H1 (cell line): Measurements from ENCODE around the gene SESN3. TPM values are rescaled to one million over a fixed set of nuclear protein-coding genes. Genes with fewer than 3 reads are reported as not detected.

Experiments used
- CTCF ChIA-PET: fragments of 300-600 bp; sonication (Branson Sonifier 250); formaldehyde crosslinking; loops from one replicate; lab custom pipeline; 2021; ENCODE audit not compliant: partially characterized antibody; lab: Charles Lee
- POLR2A ChIA-PET: fragments of 300-600 bp; sonication (Branson Sonifier 250); formaldehyde crosslinking; loops from one replicate; lab custom pipeline; 2021; ENCODE audit warnings: inconsistent platforms; ENCODE audit not compliant: partially characterized antibody; lab: Charles Lee
- DNase-seq, 2 experiments: peaks; one replicate each; pipeline versions ENCODE4 v3.0.0 to v3.0.0-alpha.2; 2010 to 2022; ENCODE audit warnings: low spot score in 2 of 2, low read depth in 1 of 2, mixed read lengths in 1 of 2
- FAIRE-seq: peaks from 2 replicates; lab custom pipeline; 2011; peaks lifted over from hg19 to GRCh38; lab: Jason Lieb, UNC
- H2AFZ ChIP-seq: 2 replicates; pipeline ENCODE4 v1.8.1; 2012; ENCODE audit warnings: low read length, inconsistent platforms
- H2AK5ac ChIP-seq: 2 replicates; pipeline ENCODE4 v1.6.1; 2013; ENCODE audit warnings: low read depth, low read length
- H2BK120ac ChIP-seq: replicated peaks from 2 replicates; pipeline ENCODE3; 2013; ENCODE audit warnings: low read depth, low read length, inconsistent platforms
- H2BK12ac ChIP-seq: 2 replicates; pipeline ENCODE4 v1.6.1; 2013; ENCODE audit warnings: low read depth, low read length
- H2BK15ac ChIP-seq: 2 replicates; pipeline ENCODE4 v1.6.1; 2013; ENCODE audit warnings: low read length
- H2BK20ac ChIP-seq: 2 replicates; pipeline ENCODE4 v1.6.1; 2013; ENCODE audit warnings: low read length
- H2BK5ac ChIP-seq: 2 replicates; pipeline ENCODE4 v1.6.1; 2013; ENCODE audit warnings: low read depth, low read length
- H3K14ac ChIP-seq: 2 replicates; pipeline ENCODE4 v1.6.1; 2013; ENCODE audit warnings: inconsistent platforms; ENCODE audit not compliant: insufficient read length
- H3K18ac ChIP-seq: 2 replicates; pipeline ENCODE4 v1.6.1; 2013; ENCODE audit warnings: low read length; ENCODE audit errors: extremely low read depth
- H3K23ac ChIP-seq: 2 replicates; pipeline ENCODE4 v1.6.1; 2013; ENCODE audit warnings: inconsistent platforms; ENCODE audit not compliant: insufficient read length
- H3K23me2 ChIP-seq: 2 replicates; pipeline ENCODE4 v1.6.1; 2013; ENCODE audit warnings: low read depth, low read length
- H3K27ac ChIP-seq: 2 replicates; pipeline ENCODE4 v1.6.1; 2011; ENCODE audit warnings: low read depth, low read length, inconsistent platforms
- H3K27me3 ChIP-seq, 4 experiments: replicated peaks in 1 of 4; 1 replicate in 1 of 4; 2 replicates in 3 of 4; pipeline versions ENCODE4 v1.6.1 to v1.8.1; 2011 to 2013; ENCODE audit warnings: low read length in 3 of 4, mild to moderate bottlenecking in 3 of 4, inconsistent platforms in 2 of 4, mixed read lengths in 2 of 4, moderate library complexity in 1 of 4; ENCODE audit not compliant: control insufficient read depth in 3 of 4, insufficient read depth in 3 of 4; ENCODE audit errors: extremely low read depth in 1 of 4
- H3K36me3 ChIP-seq, 4 experiments: 2 replicates each; pipeline versions ENCODE4 v1.6.1 to v1.8.1; 2011 to 2013; ENCODE audit warnings: mild to moderate bottlenecking in 4 of 4, low read length in 3 of 4, moderate library complexity in 2 of 4, control low read depth in 1 of 4, inconsistent platforms in 1 of 4; ENCODE audit not compliant: insufficient read depth in 4 of 4, control insufficient read depth in 2 of 4
- H3K4ac ChIP-seq: replicated peaks from 2 replicates; pipeline ENCODE3; 2013; ENCODE audit warnings: low read length, low read depth, mixed read lengths, inconsistent platforms; ENCODE audit not compliant: insufficient read length
- H3K4me1 ChIP-seq, 4 experiments: replicated peaks in 1 of 4; 1 replicate in 1 of 4; 2 replicates in 3 of 4; pipeline versions ENCODE4 v1.6.1 to v1.8.1; 2011 to 2013; ENCODE audit warnings: low read length in 3 of 4, inconsistent platforms in 2 of 4, mixed read lengths in 1 of 4; ENCODE audit not compliant: insufficient read depth in 4 of 4, control insufficient read depth in 3 of 4
- H3K4me2 ChIP-seq, 2 experiments: 2 replicates each; pipeline versions ENCODE4 v1.6.1 to v1.8.1; 2011 to 2013; ENCODE audit warnings: low read depth in 2 of 2, low read length in 2 of 2, control low read depth in 1 of 2, inconsistent platforms in 1 of 2, mild to moderate bottlenecking in 1 of 2; ENCODE audit not compliant: insufficient read depth in 1 of 2
- H3K4me3 ChIP-seq, 4 experiments: fragments of 200-600, 300-600 bp in 1 of 4; sonication (generic), shearing (Covaris generic), sonication (Bioruptor Twin) in 1 of 4; 2 replicates each; pipeline versions ENCODE4 v1.5.1 to v1.8.1; 2011 to 2016; ENCODE audit warnings: low read length in 4 of 4, low read depth in 3 of 4, control low read depth in 2 of 4, inconsistent platforms in 2 of 4, mild to moderate bottlenecking in 2 of 4, mixed read lengths in 1 of 4, moderate library complexity in 1 of 4; ENCODE audit not compliant: insufficient read depth in 2 of 4; ENCODE audit errors: extremely low read depth in 1 of 4
- H3K56ac ChIP-seq: replicated peaks from 2 replicates; pipeline ENCODE3; 2013; ENCODE audit warnings: low read depth, mild to moderate bottlenecking, mixed read lengths, low read length, inconsistent platforms; ENCODE audit not compliant: insufficient read length
- H3K79me1 ChIP-seq: 2 replicates; pipeline ENCODE4 v1.6.1; 2013; ENCODE audit warnings: low read depth, low read length, control low read depth
- H3K79me2 ChIP-seq, 2 experiments: 2 replicates each; pipeline versions ENCODE4 v1.6.1 to v1.8.1; 2012 to 2013; ENCODE audit warnings: low read length in 2 of 2, mild to moderate bottlenecking in 2 of 2, inconsistent platforms in 1 of 2; ENCODE audit not compliant: insufficient read depth in 2 of 2, control insufficient read depth in 1 of 2
- H3K9ac ChIP-seq, 4 experiments: replicated peaks in 1 of 4; 1 replicate in 1 of 4; 2 replicates in 3 of 4; pipeline versions ENCODE4 v1.6.1 to v1.8.1; 2011 to 2013; ENCODE audit warnings: low read depth in 3 of 4, low read length in 3 of 4, control low read depth in 2 of 4, mild to moderate bottlenecking in 2 of 4, moderate library complexity in 2 of 4, inconsistent platforms in 1 of 4; ENCODE audit errors: extremely low read depth in 1 of 4
- H3K9me3 ChIP-seq, 2 experiments: 2 replicates each; pipeline versions ENCODE4 v1.6.1 to v1.8.1; 2012 to 2013; ENCODE audit warnings: mild to moderate bottlenecking in 2 of 2, moderate library complexity in 2 of 2, control low read depth in 1 of 2, inconsistent platforms in 1 of 2, low read depth in 1 of 2, low read length in 1 of 2, mixed read lengths in 1 of 2; ENCODE audit not compliant: insufficient read depth in 2 of 2
- H4K20me1 ChIP-seq, 2 experiments: replicated peaks in 1 of 2; 2 replicates each; pipeline versions ENCODE3 to v1.8.1; 2011 to 2013; ENCODE audit warnings: inconsistent platforms in 2 of 2, low read length in 2 of 2, mild to moderate bottlenecking in 1 of 2; ENCODE audit not compliant: insufficient read depth in 2 of 2, control insufficient read depth in 1 of 2
- H4K5ac ChIP-seq: 2 replicates; pipeline ENCODE4 v1.6.1; 2013; ENCODE audit warnings: low read length, low read depth, mixed read lengths, inconsistent platforms; ENCODE audit not compliant: insufficient read length
- H4K8ac ChIP-seq: 2 replicates; pipeline ENCODE4 v1.8.0; 2013; ENCODE audit warnings: mild to moderate bottlenecking, moderate library complexity, low read length, inconsistent platforms; ENCODE audit not compliant: insufficient read depth; ENCODE audit errors: extremely low read depth
- H4K91ac ChIP-seq: replicated peaks from 2 replicates; pipeline ENCODE3; 2013; ENCODE audit warnings: low read length, mixed read lengths, inconsistent platforms; ENCODE audit not compliant: insufficient read length
- BACH1 ChIP-seq: IDR thresholded peaks from 2 replicates; pipeline ENCODE4 v1.6.1; 2012; ENCODE audit warnings: low read length, improper control_type of control experiment
- BRCA1 ChIP-seq: IDR thresholded peaks from 2 replicates; pipeline ENCODE4 v1.6.1; 2012; ENCODE audit warnings: low read depth, low read length, improper control_type of control experiment
- CEBPB ChIP-seq: IDR thresholded peaks from 2 replicates; pipeline ENCODE4 v1.6.1; 2012; ENCODE audit warnings: low read depth, low read length
- CHD1 ChIP-seq: IDR thresholded peaks from 2 replicates; pipeline ENCODE4 v1.6.1; 2012; ENCODE audit warnings: low read depth, low read length, improper control_type of control experiment
- CHD2 ChIP-seq: IDR thresholded peaks from 2 replicates; pipeline ENCODE4 v1.6.1; 2012; ENCODE audit warnings: low read length, improper control_type of control experiment
- KDM5A ChIP-seq: fragments of 200-600 bp; IDR thresholded peaks from 2 replicates; pipeline ENCODE4 v1.7.1; 2012; ENCODE audit warnings: mild to moderate bottlenecking, low read length, inconsistent platforms, mixed read lengths
- PHF8 ChIP-seq: fragments of 200-600 bp; sonication (generic); conservative IDR thresholded peaks from 2 replicates; pipeline ENCODE4 v1.7.1; 2012; ENCODE audit warnings: low read depth, mild to moderate bottlenecking, inconsistent platforms, low read length, moderate library complexity
- RBBP5 ChIP-seq: IDR thresholded peaks from 2 replicates; pipeline ENCODE4 v1.7.1; 2012; ENCODE audit warnings: low read depth, mild to moderate bottlenecking, inconsistent platforms, low read length, moderate library complexity, borderline replicate concordance
- RFX5 ChIP-seq: IDR thresholded peaks from 2 replicates; pipeline ENCODE4 v1.6.1; 2011; ENCODE audit warnings: low read depth, low read length, improper control_type of control experiment, borderline replicate concordance
- RXRA ChIP-seq: IDR thresholded peaks from 2 replicates; pipeline ENCODE4 v1.6.1; 2011; ENCODE audit warnings: low read depth, mild to moderate bottlenecking, low read length, moderate library complexity; ENCODE audit not compliant: insufficient read depth
- SIN3A ChIP-seq, 2 experiments: IDR thresholded peaks in 1 of 2; conservative IDR thresholded peaks in 1 of 2; 2 replicates each; pipeline ENCODE4 v1.6.1; 2011 to 2012; ENCODE audit warnings: low read length in 2 of 2, improper control_type of control experiment in 1 of 2, low read depth in 1 of 2, mild to moderate bottlenecking in 1 of 2
- SRF ChIP-seq: IDR thresholded peaks from 2 replicates; pipeline ENCODE4 v1.6.1; 2011; ENCODE audit warnings: mild to moderate bottlenecking, low read depth, low read length, moderate library complexity
- TCF12 ChIP-seq: IDR thresholded peaks from 2 replicates; pipeline ENCODE4 v1.6.1; 2011; ENCODE audit warnings: low read depth, mild to moderate bottlenecking, low read length
- WGBS, 2 experiments: shearing (Covaris generic) in 1 of 2; methylation state at CpG; one replicate each; pipeline versions ENCODE4 v1.1.6 to v1.1.7; 2013 to 2015; ENCODE audit warnings: low lambda C conversion rate in 2 of 2, mixed read lengths in 2 of 2, inconsistent platforms in 1 of 2, low coverage in 1 of 2, missing lambda C conversion rate in 1 of 2; ENCODE audit not compliant: insufficient replicate concordance in 2 of 2, insufficient coverage in 1 of 2, insufficient read length in 1 of 2; ENCODE audit errors: extremely low coverage in 1 of 2, missing lambda C conversion rate in 1 of 2; 5-methylcytosine and 5-hydroxymethylcytosine counted together
- polyA plus RNA-seq, 7 experiments: library from polyadenylated mRNA; depleted of rRNA in 3 of 7; stranded (reverse) in 5 of 7; unstranded in 2 of 7; fragments of >200 nt in 5 of 7; fragments of 200-250 nt in 2 of 7; gene quantifications; 1 replicate in 5 of 7; 2 replicates in 1 of 7; 4 replicates in 1 of 7; pipeline versions ENCODE4 v1.2.1 to v1.2.3, GENCODE V29; 2011 to 2013; ENCODE audit warnings: missing spikeins in 2 of 7, mixed read lengths in 2 of 7
- total RNA-seq: library from RNA; stranded (reverse); fragmentation: NEBNext Ultra II Directional; extraction: Animal tissue kit (Norgen Biotek cat#: 25700); gene quantifications from 2 replicates; pipeline ENCODE4 v1.2.1, GENCODE V29; 2021
- TF ChIP-seq, protein P1 (sequence below): IDR thresholded peaks from 2 replicates; pipeline ENCODE4 v1.6.1; 2011; ENCODE audit warnings: low read depth, mild to moderate bottlenecking, low read length; ENCODE audit not compliant: insufficient read depth

SESN3 gene
- total and polyA plus RNA-seq, 2 of the 8 experiments (the other 6 are each of a cell fraction or from before 2014, with no cell fraction given) = 10.2 to 31.1 TPM

DNA sequence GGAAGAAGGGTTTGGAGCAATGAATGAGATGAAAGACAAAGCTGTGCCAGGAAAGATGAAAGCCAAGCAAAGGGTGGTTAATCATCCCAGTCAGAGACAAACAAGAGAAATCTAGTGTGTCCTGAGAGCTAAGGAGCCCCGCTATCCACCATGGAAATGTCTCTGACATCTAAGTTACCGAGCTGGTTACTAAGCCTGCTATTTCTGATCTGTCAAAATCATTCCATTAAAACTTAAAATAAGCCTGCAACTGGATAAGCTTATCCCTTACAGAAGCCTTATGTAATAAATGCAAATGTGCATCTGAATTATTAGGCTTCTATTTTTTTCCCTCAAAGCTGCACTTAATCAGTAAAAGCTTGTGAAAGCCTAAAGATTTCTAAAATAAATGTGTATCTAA lies 22.1 kb upstream of the SESN3 start:
- H4K5ac ChIP-seq = no peak overlapping the region
- TF ChIP-seq CHD2 (no peak), TCF12 (no peak), BACH1 (no peak), SRF (no peak), PHF8 (no peak), CHD1 (no peak), RBBP5 (no peak), RFX5 (no peak), KDM5A (no peak), BRCA1 (no peak), RXRA (no peak), SIN3A (conservative IDR thresholded peaks at IDR 0.05 in 1 of 2, IDR thresholded peaks at IDR 0.05 in 1 of 2; ENCODE audit: low read depth in 1 of 2, low read length in 2 of 2) (no peak), CEBPB (no peak)
- TF ChIP-seq, protein P1, sequence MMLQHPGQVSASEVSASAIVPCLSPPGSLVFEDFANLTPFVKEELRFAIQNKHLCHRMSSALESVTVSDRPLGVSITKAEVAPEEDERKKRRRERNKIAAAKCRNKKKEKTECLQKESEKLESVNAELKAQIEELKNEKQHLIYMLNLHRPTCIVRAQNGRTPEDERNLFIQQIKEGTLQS = no peak

More for the DNA sequence above, 22.1 kb upstream of the SESN3 start:
- no peaks in the 10 kb centered on the region for H3K36me3 ChIP-seq
- H4K8ac ChIP-seq = no peak overlapping the region
- no peak overlapping the region for H3K14ac ChIP-seq
- H3K4me1 ChIP-seq = peaks cover 17 to 40% (median 27%) of the 10 kb centered on the region in 4 experiments; a peak in 6 of 7 replicates
- no peak overlapping the region for H2AK5ac ChIP-seq
- H4K91ac ChIP-seq = no peak overlapping the region
- H3K56ac ChIP-seq = no peak overlapping the region
- H3K79me2 ChIP-seq = no peaks in the 10 kb centered on the region
- H3K27ac ChIP-seq = no peak overlapping the region
- H3K4me3 ChIP-seq = no peak overlapping the region
- H3K23me2 ChIP-seq = no peaks in the 10 kb centered on the region; the same call in 1 of the 2 replicates
- no peak overlapping the region for H3K18ac ChIP-seq
- H2BK120ac ChIP-seq = no peak overlapping the region
- no peaks in the 10 kb centered on the region for H3K27me3 ChIP-seq
- POLR2A ChIA-PET = interaction anchor here (1.1 to 1.2 kb wide), 2 partner anchors 10 to 23 kb away, joined by 3 to 5 read pairs; no protein-coding TSS in a partner anchor
- no peak overlapping the region for H2AFZ ChIP-seq
- no peak overlapping the region for H2BK20ac ChIP-seq
- no peak overlapping the region for H2BK15ac ChIP-seq
- H2BK5ac ChIP-seq = no peak overlapping the region
- no peak overlapping the region for H3K4ac ChIP-seq
- no peaks in the 10 kb centered on the region for H3K79me1 ChIP-seq
- WGBS, 2 experiments = 83% methylated on average over 2 of the region's 2 CpGs; no CpG with 5 or more reads in 1 of the 2 experiments
- H3K9me3 ChIP-seq = no peaks in the 10 kb centered on the region
- H4K20me1 ChIP-seq = no peaks in the 10 kb centered on the region
- CTCF ChIA-PET = interaction anchor here (0.6 to 3.0 kb wide), 8 partner anchors 9 to 455 kb away, joined by 3 to 12 read pairs (median 4); no protein-coding TSS in a partner anchor
- H3K4me2 ChIP-seq = no peak overlapping the region
- H3K9ac ChIP-seq = no peak overlapping the region
- DNase-seq (no peak), FAIRE-seq (no peak)
- no peak overlapping the region for H3K23ac ChIP-seq
- H2BK12ac ChIP-seq = no peak overlapping the region
